GM19193 (cell line): ENCODE data around the gene MYOC.

Experiments used
- POLR2A ChIP-seq: IDR thresholded peaks from 4 replicates; pipeline ENCODE4 v1.6.1; 2011; ENCODE audit not compliant: insufficient read depth, insufficient read length; ENCODE audit errors: extremely low read depth

MYOC gene

DNA sequence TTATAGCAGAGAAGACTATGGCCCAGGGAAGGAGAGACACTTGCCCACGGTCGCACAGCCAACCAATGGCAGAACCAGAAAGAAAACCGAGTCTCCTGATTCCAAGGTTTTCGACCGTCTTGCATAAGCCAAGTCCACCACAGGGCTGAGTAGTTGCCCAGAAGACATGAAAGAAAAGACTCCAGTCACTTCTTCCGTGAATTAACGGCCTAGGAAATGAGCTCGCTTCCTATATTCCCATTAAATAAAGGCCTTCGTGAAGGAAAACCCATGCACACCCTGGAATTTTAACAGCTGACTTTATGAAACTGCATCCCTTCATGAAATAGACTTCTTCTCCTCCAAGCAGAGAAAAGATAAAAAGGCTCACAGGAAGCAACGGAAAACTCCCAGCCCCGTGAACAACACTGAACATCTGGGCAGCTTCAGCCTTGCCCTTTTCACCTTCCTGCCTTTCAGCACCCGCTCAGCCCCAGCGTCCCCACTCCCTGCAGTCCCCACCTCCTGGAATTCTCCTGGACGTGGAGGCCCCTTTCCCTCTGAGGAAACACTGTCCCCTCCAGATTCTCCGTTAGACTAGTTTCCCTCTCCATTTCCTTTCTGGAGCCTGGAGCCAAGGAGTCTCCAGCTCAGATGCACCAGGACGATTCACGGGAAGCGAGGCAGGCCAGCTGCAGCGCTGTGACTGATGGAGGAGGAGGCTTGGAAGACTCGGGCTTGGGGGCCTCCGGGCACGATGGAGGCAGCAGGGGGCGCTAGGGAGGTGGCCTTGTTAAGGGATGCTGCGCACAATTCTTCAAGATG, 2.7 kb upstream of the MYOC start:
- TF ChIP-seq POLR2A: no peak

DNA sequence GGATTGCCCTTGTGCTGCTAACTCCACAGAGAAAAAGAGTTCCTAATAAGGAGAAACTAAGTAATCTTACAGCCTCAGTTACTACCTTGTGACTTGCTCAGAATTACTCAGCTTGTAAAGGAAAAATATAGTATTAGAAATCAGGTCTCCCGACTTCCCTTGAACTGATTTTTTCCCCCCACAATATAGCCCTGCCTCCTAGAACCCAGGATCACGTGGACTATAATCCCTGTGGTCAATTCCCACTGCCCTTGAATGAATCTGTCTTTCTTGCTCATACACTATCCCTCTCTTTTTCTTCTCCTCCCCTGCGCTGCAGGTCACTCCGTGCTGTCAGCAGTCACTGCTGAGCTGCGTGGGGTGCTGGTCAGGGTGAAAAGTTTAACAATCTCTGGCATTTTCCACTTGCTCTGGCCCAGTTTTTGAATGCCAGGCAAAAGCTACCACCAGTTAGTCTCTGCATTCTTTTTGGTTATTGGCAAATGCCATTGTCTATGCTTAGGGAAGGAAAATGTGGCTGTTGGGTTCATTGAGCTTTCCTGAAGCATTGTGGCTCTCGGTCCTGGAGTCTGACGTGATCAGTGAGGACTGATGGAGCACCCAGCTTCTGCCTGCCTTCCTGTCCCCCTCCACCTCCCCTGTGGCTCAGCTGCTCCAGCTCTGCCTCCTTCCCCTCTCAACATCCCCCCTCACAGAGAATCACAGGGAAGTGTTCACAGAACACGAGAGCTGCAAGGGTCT, 1.9 kb upstream of the MYOC start:
- TF ChIP-seq POLR2A: no peak

DNA sequence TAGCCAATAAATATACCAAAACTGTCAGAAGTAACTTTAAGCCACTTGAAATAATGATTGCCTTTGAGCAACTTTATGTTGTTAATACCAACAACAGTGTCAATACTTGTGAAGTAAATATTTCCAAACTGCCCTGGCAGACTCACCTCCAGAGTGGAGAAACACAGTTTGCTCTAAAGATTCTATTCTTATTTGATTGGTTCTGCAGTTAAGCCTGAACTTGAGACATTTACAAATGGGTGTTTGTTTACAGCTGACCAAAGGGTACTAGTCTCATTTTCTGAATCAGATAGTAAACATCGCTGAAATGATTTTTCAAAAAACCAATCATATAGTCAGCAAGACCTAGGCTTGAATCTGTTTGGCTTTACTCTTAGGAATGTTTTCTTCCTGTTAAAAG, 1.3 kb upstream of the MYOC start:
- no peak for TF ChIP-seq POLR2A

DNA sequence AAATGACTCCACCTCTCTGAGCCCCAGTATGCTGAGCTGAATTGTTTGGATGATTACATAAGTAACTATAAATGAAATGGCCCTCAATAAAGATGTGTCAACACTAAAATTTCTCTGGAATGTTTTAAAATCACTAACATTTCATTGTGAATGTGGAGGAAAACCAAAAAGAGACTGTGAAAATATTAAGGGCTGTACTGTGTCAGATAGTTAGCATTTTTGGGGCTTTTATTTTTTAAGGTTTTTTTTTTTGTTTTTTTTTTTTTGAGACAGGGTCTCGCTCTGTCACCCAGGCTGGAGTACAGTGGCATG, 6.3 kb downstream of the MYOC start:
- no peak for TF ChIP-seq POLR2A

DNA sequence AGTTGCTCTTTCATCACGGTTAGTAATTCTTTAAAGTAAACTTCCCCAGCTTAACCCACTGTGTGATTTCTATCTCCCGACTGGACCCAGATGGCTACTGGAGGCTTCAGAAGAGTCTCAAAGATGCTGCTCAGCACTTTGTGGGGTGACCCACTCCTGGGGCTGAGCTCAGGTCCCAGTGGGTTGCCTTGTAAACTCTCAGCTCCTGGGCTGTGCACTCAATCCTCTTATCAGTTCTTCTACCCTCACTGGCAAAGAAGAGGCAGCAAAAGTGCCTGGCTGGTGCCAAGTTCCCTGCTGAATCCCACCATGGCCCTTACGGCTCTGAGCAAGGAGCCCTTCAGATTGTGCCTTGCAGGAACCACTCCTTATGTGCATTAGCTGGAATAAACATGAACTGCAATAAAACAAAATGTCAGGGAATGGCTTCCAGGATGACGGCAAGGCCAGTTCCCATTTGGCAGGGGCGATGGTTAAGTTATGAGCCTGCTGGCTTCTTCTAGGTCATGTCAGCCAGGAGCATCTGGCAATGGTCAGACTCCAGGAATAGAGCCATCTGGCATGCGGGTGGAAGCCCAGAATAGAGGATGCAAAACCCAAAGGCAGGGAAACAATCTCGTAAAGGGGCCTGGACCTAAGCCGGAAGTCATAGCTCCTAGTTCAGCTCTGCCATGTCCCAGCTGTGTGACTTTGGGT, 6.8 kb downstream of the MYOC start:
- no peak for TF ChIP-seq POLR2A

DNA sequence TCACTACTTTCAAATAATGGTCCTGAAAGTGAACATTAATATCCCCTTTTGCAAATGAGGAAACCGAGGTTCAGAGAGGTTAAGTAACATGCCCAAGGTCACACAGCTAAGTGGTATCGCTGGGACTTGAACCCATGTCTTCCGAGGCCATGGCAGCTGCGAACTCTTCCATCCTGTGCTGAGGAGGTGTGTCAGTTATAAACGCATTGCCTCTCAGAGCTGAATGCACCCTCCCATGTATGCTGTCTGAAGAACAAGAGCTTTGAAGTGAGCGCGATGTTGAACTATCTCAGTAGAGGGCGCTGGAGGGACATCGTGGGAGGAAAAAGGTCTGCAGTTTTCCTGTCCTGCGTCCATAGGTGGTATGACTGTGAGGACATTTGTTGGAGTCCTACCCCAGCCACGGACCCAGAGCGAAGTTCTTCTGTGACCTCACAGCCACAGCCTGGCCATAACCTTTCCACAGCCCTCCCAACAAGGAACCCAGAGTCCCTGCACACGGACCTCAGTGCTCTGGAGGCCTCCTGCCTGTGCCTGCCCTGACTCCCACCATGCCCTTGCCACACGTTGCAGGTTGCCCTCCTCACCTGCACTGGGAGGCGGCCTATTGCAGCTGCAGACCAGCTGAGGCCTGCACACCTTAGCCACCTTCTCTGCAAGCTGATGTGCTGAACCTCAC, 7.5 kb downstream of the MYOC start:
- TF ChIP-seq POLR2A: no peak

DNA sequence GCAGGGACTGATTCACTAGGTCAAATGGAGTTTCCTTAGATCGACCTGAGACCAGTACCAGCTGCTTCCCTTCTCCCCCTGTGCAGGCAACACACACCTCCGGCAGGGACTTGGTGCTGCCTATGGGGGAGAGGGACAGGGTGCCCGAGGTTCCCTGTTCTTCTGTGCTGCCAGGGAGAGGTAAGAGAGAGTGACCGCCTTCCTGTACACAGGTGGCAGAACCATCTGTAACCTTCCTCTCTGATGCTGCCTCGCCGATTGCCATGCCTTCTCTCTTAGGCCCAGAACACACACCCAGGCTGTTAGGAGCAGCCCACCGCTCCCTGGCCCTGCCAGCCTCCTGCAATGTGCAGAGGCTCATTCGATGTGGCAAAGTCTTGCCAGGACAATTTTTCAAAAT, 9.3 kb downstream of the MYOC start:
- TF ChIP-seq POLR2A: no peak

DNA sequence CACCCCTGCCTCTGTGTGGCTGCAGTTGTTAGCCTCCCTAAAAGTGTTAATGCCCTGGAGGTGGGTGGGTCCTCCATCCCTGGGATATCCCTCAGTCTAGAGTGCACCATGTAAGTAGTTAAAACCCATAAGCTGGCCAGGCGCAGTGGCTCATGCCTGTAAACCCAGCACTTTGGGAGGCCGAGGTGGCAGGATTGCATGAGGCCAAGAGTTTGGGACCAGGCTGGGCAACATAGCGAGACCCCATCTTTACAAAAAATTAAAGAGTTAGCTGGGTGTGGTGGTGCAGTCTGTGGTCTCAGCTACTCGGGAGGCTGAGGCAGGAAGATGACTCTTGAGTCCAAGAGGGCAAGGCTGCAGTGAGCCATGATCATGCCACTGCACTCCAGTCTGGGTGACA, 10.3 kb downstream of the MYOC start:
- TF ChIP-seq POLR2A: no peak

DNA sequence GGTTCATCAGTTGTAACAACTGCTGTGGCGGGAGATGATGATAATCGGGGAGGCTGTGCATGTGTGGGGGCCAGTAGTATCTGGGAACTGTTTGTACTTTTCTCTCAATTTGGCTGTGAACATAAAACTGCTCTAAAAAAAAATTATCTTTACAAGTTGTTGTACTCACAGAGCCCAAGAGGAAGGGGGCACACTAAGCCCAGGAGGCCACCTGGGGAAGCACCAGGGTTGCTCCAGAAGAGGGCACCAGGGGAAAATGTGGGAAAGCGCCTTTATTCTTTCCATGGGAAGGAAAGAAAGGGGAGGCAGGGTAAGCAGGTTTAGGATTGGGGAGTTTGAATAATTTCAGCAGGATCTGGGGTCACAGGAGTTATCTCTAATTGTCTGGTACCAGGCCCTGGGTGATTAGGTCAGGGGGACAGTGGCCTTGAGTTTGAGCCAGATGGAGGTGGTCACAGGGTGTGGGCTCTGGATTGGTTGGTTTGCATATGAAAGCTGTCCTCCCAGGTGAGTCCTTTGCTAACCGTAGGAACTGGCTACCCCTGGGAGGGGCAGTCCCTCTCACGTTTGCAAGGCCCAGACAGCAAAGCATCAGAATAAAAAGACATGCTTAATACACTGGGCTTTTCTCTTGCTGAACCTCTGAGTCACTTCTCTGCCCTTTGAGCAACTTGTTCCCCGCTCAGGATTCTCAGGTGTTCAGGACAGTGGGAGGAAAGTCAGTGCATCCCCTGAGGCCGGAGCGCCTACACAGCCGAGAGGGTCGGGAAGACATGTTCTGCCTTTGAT, 11.2 kb downstream of the MYOC start:
- no peak for TF ChIP-seq POLR2A

DNA sequence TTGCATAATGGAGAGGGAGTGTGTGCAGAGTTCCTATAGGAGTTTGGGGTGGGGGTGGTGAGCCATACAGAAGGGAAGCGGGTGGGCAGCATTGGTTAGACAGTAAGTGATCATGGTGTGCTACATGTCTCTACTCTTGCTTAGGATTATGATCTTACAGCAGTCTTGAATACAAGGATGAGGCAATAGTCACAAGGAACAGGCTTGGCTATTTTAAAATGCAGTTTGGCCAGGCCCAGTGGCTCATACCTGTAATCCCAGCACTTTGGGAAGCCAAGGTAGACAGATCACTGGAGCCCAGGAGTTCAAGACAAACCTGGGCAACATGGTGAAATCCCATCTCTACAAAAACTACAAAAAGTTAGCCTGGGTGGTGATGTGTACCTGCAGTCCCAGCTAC, 12.3 kb downstream of the MYOC start:
- no peak for TF ChIP-seq POLR2A

DNA sequence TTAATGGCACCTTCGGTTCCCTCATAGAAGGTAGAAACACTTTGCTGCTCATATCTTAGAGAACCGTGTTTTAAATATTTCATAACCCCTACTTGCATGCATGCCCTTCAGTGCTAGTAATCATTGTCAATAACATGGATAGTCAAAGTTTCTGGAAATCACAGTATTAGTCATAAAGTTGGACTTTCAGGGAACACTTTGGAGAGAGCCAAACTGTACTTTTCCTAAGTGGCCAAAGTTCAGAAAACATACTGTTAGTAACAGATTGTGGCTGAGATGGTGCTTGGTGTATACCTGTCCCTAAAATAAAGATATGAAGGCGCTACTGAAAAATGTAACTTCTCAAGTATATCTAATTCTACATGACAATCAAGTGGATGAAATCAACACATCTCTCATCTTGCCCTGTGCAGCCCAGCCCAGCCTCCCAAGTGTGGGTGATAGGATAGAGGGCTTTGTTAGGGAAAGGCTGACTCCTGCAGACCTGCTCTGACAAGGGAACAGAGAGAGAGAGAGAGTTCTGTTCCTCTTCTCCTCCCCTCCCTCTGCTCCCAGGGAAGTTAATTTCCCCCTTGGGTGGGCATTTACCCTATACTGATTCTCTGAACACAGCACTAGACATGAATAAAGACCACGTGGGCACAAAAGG, 14.4 kb downstream of the MYOC start:
- no peak for TF ChIP-seq POLR2A

DNA sequence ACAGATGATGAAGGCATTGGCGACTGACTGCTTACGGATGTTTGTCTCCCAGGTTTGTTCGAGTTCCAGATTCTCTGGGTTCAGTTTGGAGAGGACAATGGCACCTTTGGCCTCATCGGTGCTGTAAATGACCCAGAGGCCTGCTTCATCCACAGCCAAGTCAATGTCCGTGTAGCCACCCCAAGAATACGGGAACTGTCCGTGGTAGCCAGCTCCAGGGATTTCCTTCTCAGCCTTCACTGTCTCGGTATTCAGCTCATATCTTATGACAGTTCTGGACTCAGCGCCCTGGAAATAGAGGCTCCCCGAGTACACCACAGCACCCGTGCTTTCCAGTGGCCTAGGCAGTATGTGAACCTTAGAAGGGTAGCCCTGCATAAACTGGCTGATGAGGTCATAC, 16.3 kb downstream of the MYOC start:
- TF ChIP-seq POLR2A: no peak

DNA sequence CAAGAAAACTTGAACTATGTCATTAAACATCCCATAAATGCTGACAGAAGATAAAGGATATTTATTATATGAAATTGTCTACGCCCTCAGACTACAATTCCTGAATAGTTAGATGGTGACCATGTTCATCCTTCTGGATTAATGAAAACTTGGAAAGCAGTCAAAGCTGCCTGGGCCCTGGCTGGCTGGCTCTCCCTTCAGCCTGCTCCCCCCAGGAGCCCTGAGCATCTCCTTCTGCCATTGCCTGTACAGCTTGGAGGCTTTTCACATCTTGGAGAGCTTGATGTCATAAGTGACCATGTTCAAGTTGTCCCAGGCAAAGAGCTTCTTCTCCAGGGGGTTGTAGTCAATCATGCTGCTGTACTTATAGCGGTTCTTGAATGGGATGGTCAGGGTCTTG, 16.8 kb downstream of the MYOC start:
- TF ChIP-seq POLR2A: no peak

DNA sequence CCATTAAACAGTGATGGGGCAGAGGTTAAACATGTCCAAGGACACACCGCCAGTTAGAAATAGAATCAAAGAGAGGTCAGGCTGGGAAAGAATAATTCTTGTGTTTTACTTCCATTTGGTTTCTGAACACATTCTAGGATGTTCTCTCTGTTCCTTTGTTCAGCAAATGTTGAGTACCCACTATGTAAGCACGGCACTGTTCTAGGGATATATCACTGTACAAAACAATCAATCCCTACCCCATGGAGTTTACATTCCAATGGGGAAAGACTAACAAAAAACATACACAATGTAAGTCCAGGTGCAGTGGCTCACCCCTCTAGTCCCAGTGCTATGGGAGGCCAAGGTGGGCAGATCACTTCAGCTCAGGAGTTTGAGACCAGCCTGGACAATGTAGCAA, 24.3 kb downstream of the MYOC start:
- no peak for TF ChIP-seq POLR2A
